Nephron progenitor cell (in vitro differentiated cells): ENCODE data around the gene PDE4B.

Source experiments
- DNase-seq: peaks from one replicate; pipeline ENCODE4 v3.0.0; 2021
- H3K27ac Mint-ChIP-seq: 2 replicates; pipeline ENCODE4 v1.8.0; 2021; ENCODE audit warnings: mild to moderate bottlenecking, moderate library complexity, mixed read lengths
- H3K27me3 Mint-ChIP-seq: 2 replicates; pipeline ENCODE4 v1.8.0; 2021; ENCODE audit warnings: mild to moderate bottlenecking, low read depth, mixed read lengths; ENCODE audit not compliant: poor library complexity
- H3K36me3 Mint-ChIP-seq: 2 replicates; pipeline ENCODE4 v1.8.0; 2021; ENCODE audit warnings: low read depth, mixed read lengths
- H3K4me1 Mint-ChIP-seq: 2 replicates; pipeline ENCODE4 v1.8.0; 2021; ENCODE audit warnings: mixed read lengths
- H3K4me3 Mint-ChIP-seq: 2 replicates; pipeline ENCODE4 v1.8.0; 2021; ENCODE audit warnings: mild to moderate bottlenecking, moderate library complexity, mixed read lengths
- H3K9me3 Mint-ChIP-seq: 2 replicates; pipeline ENCODE4 v1.8.0; 2021; ENCODE audit warnings: mild to moderate bottlenecking, moderate library complexity, mixed read lengths
- TF ChIP-seq, protein P1 (sequence below): fragments of 200-600 bp; sonication (generic); IDR thresholded peaks from 2 replicates; pipeline ENCODE4 v1.5.0; 2021; ENCODE audit warnings: antibody characterized with exemption

PDE4B gene

DNA sequence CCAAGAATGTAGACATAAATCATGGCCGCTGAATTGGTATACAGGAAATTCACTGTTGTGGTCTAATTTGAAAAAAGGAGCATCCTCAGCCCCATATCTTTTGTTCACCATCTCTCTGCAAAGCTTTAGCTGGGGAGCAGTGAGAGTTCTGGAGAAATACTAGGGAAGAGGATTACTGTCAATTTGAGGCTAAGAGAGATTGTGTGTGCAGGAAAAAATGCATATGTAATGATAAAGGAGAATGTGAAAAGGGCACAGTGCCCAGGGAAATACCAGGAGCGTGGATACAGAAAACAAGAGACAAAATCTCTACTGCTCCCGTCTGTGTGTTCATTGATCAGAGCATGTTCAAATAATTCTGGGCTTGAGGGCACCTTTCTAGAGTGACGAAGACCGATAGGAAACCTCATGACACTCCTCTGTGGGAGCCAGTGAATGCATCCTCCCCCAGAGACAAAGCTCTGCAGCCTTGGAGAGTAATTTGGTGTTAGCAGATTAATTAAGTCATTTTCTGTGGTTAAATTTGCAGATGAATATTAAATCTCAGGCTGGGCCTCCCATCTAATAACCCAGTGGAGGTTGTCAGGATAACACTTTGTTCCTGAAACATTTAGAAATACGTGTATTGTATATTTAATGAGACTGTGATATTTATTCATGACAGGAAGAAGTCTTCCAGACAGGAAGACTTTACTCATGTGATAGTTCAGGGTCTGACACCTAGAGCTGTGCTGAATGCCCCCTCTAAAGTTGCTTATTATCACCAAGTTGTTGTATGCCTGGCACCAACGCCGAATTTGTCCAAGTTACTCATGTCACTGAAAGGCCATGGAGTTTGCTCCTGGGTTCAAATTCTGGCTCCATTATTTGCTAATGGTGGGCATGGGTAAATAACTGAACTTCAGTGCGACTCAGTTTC is 453.9 kb downstream of the PDE4B start:
- H3K9me3 Mint-ChIP-seq: no peaks in the 10 kb centered on the region
- TF ChIP-seq, protein P1, sequence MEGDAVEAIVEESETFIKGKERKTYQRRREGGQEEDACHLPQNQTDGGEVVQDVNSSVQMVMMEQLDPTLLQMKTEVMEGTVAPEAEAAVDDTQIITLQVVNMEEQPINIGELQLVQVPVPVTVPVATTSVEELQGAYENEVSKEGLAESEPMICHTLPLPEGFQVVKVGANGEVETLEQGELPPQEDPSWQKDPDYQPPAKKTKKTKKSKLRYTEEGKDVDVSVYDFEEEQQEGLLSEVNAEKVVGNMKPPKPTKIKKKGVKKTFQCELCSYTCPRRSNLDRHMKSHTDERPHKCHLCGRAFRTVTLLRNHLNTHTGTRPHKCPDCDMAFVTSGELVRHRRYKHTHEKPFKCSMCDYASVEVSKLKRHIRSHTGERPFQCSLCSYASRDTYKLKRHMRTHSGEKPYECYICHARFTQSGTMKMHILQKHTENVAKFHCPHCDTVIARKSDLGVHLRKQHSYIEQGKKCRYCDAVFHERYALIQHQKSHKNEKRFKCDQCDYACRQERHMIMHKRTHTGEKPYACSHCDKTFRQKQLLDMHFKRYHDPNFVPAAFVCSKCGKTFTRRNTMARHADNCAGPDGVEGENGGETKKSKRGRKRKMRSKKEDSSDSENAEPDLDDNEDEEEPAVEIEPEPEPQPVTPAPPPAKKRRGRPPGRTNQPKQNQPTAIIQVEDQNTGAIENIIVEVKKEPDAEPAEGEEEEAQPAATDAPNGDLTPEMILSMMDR: no peak
- no peak overlapping the region for H3K4me3 Mint-ChIP-seq
- DNase-seq: no peak
- no peaks in the 10 kb centered on the region for H3K27me3 Mint-ChIP-seq
- no peaks in the 10 kb centered on the region for H3K36me3 Mint-ChIP-seq
- no peak overlapping the region for H3K27ac Mint-ChIP-seq
- H3K4me1 Mint-ChIP-seq: no peaks in the 10 kb centered on the region

DNA sequence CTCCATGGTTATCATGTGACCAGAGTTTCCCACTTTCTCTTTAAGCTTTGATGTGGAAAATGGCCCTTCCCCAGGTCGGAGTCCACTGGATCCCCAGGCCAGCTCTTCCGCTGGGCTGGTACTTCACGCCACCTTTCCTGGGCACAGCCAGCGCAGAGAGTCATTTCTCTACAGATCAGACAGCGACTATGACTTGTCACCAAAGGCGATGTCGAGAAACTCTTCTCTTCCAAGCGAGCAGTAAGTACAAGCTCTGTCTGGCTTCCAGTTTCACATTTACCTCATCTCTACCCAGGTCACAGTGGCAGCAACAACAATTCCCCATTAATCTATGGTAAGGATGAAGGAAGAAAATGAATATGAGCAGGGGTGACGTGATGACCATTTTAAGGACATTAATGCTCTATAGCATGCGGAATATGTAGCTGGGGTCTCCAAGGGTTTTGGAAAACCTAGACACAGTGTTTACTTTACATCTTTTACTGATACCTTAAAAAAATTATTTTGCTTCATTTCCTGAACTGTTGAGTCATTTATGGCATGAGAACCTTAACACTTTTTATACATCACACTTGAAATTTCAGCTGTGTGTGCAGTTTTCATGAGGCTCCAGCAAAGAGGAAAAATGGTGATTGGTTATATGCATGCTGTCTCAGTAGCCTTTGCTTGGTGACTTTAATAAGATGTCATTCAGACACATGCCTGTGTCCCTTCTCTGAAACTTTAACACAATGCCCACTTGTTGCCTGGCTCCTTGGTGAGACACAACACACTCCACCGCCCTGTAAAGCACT is 454.9 kb downstream of the PDE4B start:
- no peak overlapping the region for H3K4me3 Mint-ChIP-seq
- no peaks in the 10 kb centered on the region for H3K36me3 Mint-ChIP-seq
- H3K27ac Mint-ChIP-seq: no peak overlapping the region
- no peaks in the 10 kb centered on the region for H3K27me3 Mint-ChIP-seq
- no peaks in the 10 kb centered on the region for H3K4me1 Mint-ChIP-seq
- TF ChIP-seq, protein P1: no peak
- no peak for DNase-seq
- H3K9me3 Mint-ChIP-seq: no peaks in the 10 kb centered on the region

DNA sequence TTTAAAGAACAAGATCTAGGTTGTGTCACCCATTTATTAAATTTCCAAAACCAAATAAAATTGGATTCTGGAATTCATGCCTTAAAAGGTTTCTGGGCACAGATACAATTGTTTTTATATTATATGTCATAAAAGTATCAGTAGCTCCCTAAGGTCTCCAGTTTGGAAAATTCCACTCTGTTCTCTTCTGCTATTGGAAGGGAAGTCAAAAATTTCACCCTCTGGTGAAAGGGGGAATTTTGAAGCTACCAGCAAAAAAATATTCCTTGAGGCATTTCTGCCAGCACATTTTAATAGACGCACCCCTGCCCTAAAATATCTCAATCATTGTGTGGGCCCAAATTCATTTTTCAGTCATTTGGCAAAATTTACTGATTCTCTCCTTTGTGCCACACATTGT is 455.6 kb downstream of the PDE4B start:
- no peak for DNase-seq
- H3K36me3 Mint-ChIP-seq: no peaks in the 10 kb centered on the region
- no peaks in the 10 kb centered on the region for H3K9me3 Mint-ChIP-seq
- no peak overlapping the region for H3K27ac Mint-ChIP-seq
- H3K4me3 Mint-ChIP-seq: no peak overlapping the region
- TF ChIP-seq, protein P1: no peak
- no peaks in the 10 kb centered on the region for H3K4me1 Mint-ChIP-seq
- H3K27me3 Mint-ChIP-seq: no peaks in the 10 kb centered on the region

- H3K27ac Mint-ChIP-seq: no peak overlapping the region
- no peaks in the 10 kb centered on the region for H3K36me3 Mint-ChIP-seq
- peaks cover under 1% of the 10 kb centered on the region for H3K4me1 Mint-ChIP-seq
- TF ChIP-seq, protein P1: no peak
- no peak overlapping the region for H3K4me3 Mint-ChIP-seq
- no peak for DNase-seq
- H3K9me3 Mint-ChIP-seq: no peaks in the 10 kb centered on the region
- no peaks in the 10 kb centered on the region for H3K27me3 Mint-ChIP-seq
Measured at GRCh38 chr1:66248746-66249145, 456.1 kb downstream of the PDE4B start.

DNA sequence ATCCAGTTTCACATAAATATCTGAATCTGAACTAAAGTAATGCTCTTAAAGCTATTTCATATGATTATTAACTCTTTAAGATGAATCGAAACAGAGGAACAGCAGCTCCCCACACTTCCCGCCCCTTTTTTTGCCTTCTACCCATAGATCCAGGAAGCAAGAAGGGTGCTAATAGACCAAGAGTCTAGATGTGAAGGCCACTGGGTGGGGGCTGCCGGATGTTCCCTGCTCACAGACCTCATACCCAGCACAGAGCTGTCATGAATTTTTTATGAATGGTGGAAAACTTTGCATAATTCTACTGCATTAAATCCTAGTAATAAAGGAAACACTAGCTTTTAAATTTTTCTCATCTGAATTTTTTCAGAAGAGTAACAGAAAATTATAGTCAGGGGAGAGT is 457.4 kb downstream of the PDE4B start:
- Mint-ChIP-seq H3K9me3 (no peaks in the 10 kb centered on the region), H3K27ac (no peak overlapping the region), H3K36me3 (no peaks in the 10 kb centered on the region), H3K27me3 (no peaks in the 10 kb centered on the region), H3K4me1 (peaks cover 11% of the 10 kb centered on the region), H3K4me3 (no peak overlapping the region)
- DNase-seq: no peak
- TF ChIP-seq, protein P1: no peak
